Natural killer cell (primary cell): ENCODE results near the gene GGPS1. TPM values are rescaled to one million over a fixed set of nuclear protein-coding genes. Genes with fewer than 3 reads are reported as not detected.

ENCODE experiments used
- ATAC-seq, 3 donors: fragments of 150-1000 bp in 2 of 3; fragments of 200-7000 bp in 1 of 3; cut with Tn5 transposase; 1 replicate in 1 of 3; 2 replicates in 2 of 3; pipeline ENCODE4 v1.10.0; 2021; ENCODE audit warnings: mild to moderate bottlenecking in 2 of 3, moderate library complexity in 2 of 3
- DNase-seq, 2 donors: peaks; one replicate each; pipeline versions ENCODE4 v3.0.0 to v3.0.0-alpha.2; 2013 to 2021; ENCODE audit warnings: mixed read lengths in 1 of 2
- H3K27ac ChIP-seq: one replicate; pipeline ENCODE4 v1.5.1; 2013; ENCODE audit warnings: mild to moderate bottlenecking, low read length
- H3K27me3 ChIP-seq: one replicate; pipeline ENCODE4 v1.6.1; 2013; ENCODE audit warnings: low read length; ENCODE audit not compliant: control insufficient read depth, insufficient read depth
- H3K36me3 ChIP-seq: one replicate; pipeline ENCODE4 v1.6.1; 2013; ENCODE audit warnings: low read length; ENCODE audit not compliant: control insufficient read depth, insufficient read depth
- H3K4me1 ChIP-seq: one replicate; pipeline ENCODE4 v1.6.1; 2013; ENCODE audit warnings: low read length; ENCODE audit not compliant: control insufficient read depth, insufficient read depth
- H3K4me3 ChIP-seq: one replicate; pipeline ENCODE4 v1.5.1; 2013; ENCODE audit warnings: low read length
- H3K9me3 ChIP-seq: one replicate; pipeline ENCODE4 v1.6.1; 2013; ENCODE audit warnings: low read length; ENCODE audit not compliant: control insufficient read depth, insufficient read depth
- H3K27ac Mint-ChIP-seq, 2 donors: one replicate each; pipeline ENCODE4 v1.8.0; 2022; ENCODE audit warnings: mild to moderate bottlenecking in 2 of 2, mixed read lengths in 2 of 2, moderate library complexity in 1 of 2
- H3K27me3 Mint-ChIP-seq, 2 donors: one replicate each; pipeline ENCODE4 v1.8.0; 2022; ENCODE audit warnings: low read depth in 2 of 2, mixed read lengths in 2 of 2
- H3K36me3 Mint-ChIP-seq: one replicate; pipeline ENCODE4 v1.8.0; 2022; ENCODE audit warnings: mixed read lengths
- H3K4me1 Mint-ChIP-seq, 2 donors: one replicate each; pipeline ENCODE4 v1.8.0; 2022; ENCODE audit warnings: mixed read lengths in 2 of 2
- H3K4me3 Mint-ChIP-seq: one replicate; pipeline ENCODE4 v1.8.0; 2022; ENCODE audit warnings: mild to moderate bottlenecking, moderate library complexity, mixed read lengths
- H3K9me3 Mint-ChIP-seq, 2 donors: one replicate each; pipeline ENCODE4 v1.8.0; 2022; ENCODE audit warnings: mixed read lengths in 2 of 2
- WGBS: methylation state at CpG from one replicate; pipeline ENCODE4 v1.1.7; 2013; ENCODE audit warnings: missing lambda C conversion rate; ENCODE audit not compliant: insufficient coverage; 5-methylcytosine and 5-hydroxymethylcytosine counted together
- intact Hi-C: fragments of 100-400 bp; cut with micrococcal nuclease; formaldehyde crosslinking; loops from one replicate; pipeline ENCODE4 v1.14.2; 2022
- total RNA-seq, 4 donors: library from RNA; stranded (reverse); fragments of 120-200 nt in 1 of 4; gene quantifications; one replicate each; pipeline versions ENCODE4 v1.2.3 to v1.2.4, GENCODE V29; 2013 to 2022
- TF ChIP-seq, protein P1 (sequence below): fragments of 200-600 bp; IDR thresholded peaks from one replicate; pipeline ENCODE4 v1.8.0; 2022; ENCODE audit warnings: antibody characterized with exemption

The GGPS1 gene
- total RNA-seq, 3 donors from 2014 or later (not counting 1 experiment from before 2014, with no cell fraction given), result 18.7 to 26.0 (median 23.9) TPM

DNA sequence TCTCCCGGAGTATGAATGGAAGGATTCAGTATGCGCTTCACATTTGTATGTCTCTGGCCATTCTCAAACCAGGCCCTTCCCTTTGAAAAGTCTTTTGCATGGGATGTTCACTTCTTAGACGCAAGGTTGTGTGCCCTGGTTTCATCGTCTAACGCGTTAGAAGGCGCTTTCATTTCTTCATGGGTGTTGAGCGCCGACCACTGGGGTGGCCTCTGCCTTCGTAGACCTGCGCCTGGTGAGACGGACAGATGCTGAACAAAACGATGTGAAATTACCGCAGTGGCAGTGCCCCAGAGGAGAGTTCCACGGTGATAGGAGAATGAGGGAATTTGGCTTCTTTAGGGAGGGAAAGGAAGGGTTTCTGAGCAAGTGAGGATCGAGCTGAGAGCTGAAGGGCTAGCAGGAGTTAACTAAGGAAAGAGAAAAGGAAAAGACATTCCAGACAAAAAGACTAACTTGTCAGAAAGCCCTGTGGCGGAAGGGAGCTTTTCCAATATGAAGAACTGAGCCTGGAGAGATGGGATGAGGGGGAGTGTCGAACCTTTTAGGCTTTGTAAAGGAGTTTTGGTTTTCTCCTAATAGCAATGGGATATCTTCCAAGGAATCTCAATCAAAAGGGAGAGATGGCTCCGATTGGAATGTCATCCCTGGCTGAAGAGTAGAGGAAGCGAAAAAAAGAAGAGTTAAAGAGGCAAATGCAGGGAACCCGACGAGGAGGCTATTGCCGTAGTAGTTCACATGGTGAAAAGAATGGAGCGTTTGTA lies 951 bp downstream of the GGPS1 start:
- no peaks in the 10 kb centered on the region for H3K9me3 Mint-ChIP-seq
- H3K4me3 ChIP-seq, result peak overlapping the region; percentile 52
- H3K27me3 ChIP-seq, result no peaks in the 10 kb centered on the region
- intact Hi-C loops, result loop anchor here (1.0 to 10.0 kb wide), 7 partner anchors 25 to 725 kb away; partner anchors contain the start of genes LYST, RBM34 and TOMM20
- peaks cover 19% of the 10 kb centered on the region for H3K4me1 ChIP-seq
- H3K4me3 Mint-ChIP-seq, result no peak overlapping the region
- no peaks in the 10 kb centered on the region for H3K36me3 Mint-ChIP-seq
- H3K4me1 Mint-ChIP-seq, result peaks cover 33 to 39% of the 10 kb centered on the region in 2 donors
- peak overlapping the region; percentile 89 for H3K27ac ChIP-seq
- WGBS, result 5% methylated on average over 24 of the region's 24 CpGs
- no peaks in the 10 kb centered on the region for H3K9me3 ChIP-seq
- no peaks in the 10 kb centered on the region for H3K36me3 ChIP-seq
- TF ChIP-seq, protein P1, sequence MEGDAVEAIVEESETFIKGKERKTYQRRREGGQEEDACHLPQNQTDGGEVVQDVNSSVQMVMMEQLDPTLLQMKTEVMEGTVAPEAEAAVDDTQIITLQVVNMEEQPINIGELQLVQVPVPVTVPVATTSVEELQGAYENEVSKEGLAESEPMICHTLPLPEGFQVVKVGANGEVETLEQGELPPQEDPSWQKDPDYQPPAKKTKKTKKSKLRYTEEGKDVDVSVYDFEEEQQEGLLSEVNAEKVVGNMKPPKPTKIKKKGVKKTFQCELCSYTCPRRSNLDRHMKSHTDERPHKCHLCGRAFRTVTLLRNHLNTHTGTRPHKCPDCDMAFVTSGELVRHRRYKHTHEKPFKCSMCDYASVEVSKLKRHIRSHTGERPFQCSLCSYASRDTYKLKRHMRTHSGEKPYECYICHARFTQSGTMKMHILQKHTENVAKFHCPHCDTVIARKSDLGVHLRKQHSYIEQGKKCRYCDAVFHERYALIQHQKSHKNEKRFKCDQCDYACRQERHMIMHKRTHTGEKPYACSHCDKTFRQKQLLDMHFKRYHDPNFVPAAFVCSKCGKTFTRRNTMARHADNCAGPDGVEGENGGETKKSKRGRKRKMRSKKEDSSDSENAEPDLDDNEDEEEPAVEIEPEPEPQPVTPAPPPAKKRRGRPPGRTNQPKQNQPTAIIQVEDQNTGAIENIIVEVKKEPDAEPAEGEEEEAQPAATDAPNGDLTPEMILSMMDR, result peak; percentile 31
- H3K27ac Mint-ChIP-seq, result no peak overlapping the region
- peak; percentile 56 to 82 for DNase-seq
- H3K27me3 Mint-ChIP-seq, result no peaks in the 10 kb centered on the region
- ATAC-seq, result peak; percentile 30 to 33 (median 31)

DNA sequence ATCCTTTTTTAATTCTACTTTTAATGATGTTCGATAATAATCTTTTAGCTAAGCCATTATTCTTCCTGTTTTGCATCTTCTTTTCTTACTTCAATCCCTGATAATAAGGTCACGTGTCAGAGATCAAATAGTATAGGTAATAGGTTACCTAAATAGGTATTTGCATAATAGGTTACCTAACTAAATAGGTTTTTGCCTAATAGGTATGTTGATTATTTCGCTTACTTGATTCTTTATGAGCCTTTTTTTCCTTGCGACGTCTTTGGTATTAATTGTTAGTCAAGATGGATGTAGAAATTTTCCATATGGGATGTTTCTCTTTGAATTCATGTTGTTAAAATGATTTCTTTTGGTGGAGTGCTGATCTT lies 2.5 kb downstream of the GGPS1 start:
- intact Hi-C loops, result no loop called here
- no peak for ATAC-seq
- H3K36me3 Mint-ChIP-seq, result no peaks in the 10 kb centered on the region
- H3K9me3 Mint-ChIP-seq, result no peaks in the 10 kb centered on the region
- Histone ChIP-seq H3K4me1 (peaks cover 15% of the 10 kb centered on the region), H3K27ac (no peak overlapping the region), H3K36me3 (peaks cover 8% of the 10 kb centered on the region), H3K27me3 (no peaks in the 10 kb centered on the region), H3K4me3 (no peak overlapping the region), H3K9me3 (no peaks in the 10 kb centered on the region)
- H3K4me1 Mint-ChIP-seq, result peaks cover 29 to 33% of the 10 kb centered on the region in 2 donors
- H3K4me3 Mint-ChIP-seq, result no peak overlapping the region
- H3K27ac Mint-ChIP-seq, result no peak overlapping the region
- WGBS, result 100% methylated on average over 1 of the region's 5 CpGs
- no peak for DNase-seq
- TF ChIP-seq, protein P1, result no peak
- no peaks in the 10 kb centered on the region for H3K27me3 Mint-ChIP-seq

DNA sequence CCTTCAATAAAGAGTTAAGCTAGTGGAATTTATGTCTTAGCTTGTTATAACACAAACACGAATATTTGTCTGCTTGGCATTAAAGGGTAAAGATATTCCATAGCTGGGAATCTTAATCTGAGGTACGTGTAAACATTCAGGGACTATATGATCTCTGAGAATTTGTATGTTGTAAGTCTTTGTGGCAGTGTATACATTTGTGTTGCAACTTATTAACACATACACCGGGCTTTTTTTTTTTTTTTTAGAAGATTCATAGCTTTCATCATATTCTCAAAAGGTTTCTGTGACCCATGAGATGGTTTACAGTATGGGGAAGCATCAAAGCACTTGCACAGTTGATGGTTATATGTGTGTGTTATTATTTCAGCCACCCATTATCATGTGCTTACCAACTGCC lies 3.0 kb downstream of the GGPS1 start:
- intact Hi-C loops, result no loop called here
- TF ChIP-seq, protein P1, result no peak
- ATAC-seq, result no peak
- Mint-ChIP-seq H3K4me3 (no peak overlapping the region), H3K27ac (no peak overlapping the region), H3K36me3 (no peaks in the 10 kb centered on the region), H3K27me3 (no peaks in the 10 kb centered on the region), H3K9me3 (no peaks in the 10 kb centered on the region), H3K4me1 (peaks cover 24 to 28% of the 10 kb centered on the region in 2 donors)
- WGBS, result 93% methylated on average over 2 of the region's 3 CpGs
- peaks cover 15% of the 10 kb centered on the region for H3K4me1 ChIP-seq
- no peak for DNase-seq
- no peaks in the 10 kb centered on the region for H3K9me3 ChIP-seq
- H3K27me3 ChIP-seq, result no peaks in the 10 kb centered on the region
- no peak overlapping the region for H3K27ac ChIP-seq
- peaks cover 9% of the 10 kb centered on the region for H3K36me3 ChIP-seq
- H3K4me3 ChIP-seq, result no peak overlapping the region
